Left renal pelvis (tissue), 4 donors: ENCODE results near the gene CXCL12. TPM values are rescaled to one million over a fixed set of nuclear protein-coding genes. Genes with fewer than 3 reads are reported as not detected.

ENCODE experiments used
- DNase-seq, 4 donors: peaks; one replicate each; pipeline ENCODE4 v3.0.0-alpha.2; 2013; ENCODE audit warnings: low read depth in 4 of 4, low spot score in 3 of 4
- polyA plus RNA-seq, 4 donors: library from polyadenylated mRNA; unstranded; fragments of 120-200 nt; gene quantifications; one replicate each; pipeline ENCODE4 v1.2.1, GENCODE V29; 2013; ENCODE audit not compliant: insufficient read length in 4 of 4

The CXCL12 gene
- polyA plus RNA-seq, 4 donors: 387 to 730 (median 480) TPM

DNA sequence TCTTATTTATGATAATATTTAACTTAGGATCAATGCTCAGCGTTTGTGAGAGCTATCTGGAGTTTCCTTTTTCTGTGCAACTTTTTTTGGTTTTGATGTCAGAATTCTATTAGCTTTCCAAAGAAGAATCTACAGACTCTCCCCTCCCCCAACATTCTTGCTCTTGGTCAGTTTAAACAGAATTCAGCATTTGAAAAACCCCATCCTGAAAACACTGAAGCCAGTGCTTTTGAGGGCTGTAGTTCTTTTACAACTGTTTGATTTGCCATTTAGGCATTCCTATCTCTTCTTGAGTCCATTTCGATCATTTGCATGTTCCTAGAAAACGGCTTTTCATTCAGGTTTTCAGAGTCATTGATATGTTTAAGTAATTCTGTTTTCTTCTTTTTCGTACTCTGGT is 15.6 kb upstream of the CXCL12 start:
- DNase-seq: no peak

DNA sequence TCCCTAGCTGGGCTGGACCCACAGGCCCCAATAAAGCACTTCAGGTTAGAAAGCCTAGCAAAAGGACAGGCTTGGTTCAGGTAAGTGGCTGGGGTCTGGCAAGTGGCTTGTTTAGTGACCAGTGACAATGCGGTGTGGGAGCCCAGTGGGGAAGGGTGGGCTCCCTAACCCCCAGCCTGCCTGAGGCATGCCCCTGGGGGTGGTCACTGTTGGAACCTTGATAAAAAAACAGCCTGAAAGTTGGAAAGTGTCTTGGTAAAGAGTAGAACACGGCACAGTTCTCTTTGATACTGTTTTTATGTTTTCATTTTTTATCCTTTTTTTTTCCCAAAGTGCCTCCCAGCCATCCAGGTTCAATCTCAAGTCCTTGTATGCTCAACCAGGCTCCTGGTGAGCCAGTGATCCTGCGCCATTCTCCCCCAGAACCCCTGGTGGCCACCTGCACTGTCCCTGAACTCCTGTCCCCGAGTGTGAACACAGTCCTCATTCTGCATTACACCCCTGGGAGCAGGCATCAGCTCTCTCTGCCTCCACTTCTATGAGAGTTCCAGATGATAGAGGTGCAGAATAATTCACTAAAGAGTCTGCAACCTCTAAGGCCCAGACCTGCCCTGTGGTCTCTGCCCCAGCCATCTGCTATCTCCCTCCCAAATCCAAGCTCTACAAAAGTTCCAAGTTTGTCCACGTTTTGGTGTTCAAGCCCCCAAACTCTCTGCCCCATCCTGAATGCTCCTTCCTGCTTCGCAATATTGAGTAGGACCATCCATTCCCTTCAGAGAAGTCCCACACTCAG is 15.0 kb upstream of the CXCL12 start:
- DNase-seq: no peak

DNA sequence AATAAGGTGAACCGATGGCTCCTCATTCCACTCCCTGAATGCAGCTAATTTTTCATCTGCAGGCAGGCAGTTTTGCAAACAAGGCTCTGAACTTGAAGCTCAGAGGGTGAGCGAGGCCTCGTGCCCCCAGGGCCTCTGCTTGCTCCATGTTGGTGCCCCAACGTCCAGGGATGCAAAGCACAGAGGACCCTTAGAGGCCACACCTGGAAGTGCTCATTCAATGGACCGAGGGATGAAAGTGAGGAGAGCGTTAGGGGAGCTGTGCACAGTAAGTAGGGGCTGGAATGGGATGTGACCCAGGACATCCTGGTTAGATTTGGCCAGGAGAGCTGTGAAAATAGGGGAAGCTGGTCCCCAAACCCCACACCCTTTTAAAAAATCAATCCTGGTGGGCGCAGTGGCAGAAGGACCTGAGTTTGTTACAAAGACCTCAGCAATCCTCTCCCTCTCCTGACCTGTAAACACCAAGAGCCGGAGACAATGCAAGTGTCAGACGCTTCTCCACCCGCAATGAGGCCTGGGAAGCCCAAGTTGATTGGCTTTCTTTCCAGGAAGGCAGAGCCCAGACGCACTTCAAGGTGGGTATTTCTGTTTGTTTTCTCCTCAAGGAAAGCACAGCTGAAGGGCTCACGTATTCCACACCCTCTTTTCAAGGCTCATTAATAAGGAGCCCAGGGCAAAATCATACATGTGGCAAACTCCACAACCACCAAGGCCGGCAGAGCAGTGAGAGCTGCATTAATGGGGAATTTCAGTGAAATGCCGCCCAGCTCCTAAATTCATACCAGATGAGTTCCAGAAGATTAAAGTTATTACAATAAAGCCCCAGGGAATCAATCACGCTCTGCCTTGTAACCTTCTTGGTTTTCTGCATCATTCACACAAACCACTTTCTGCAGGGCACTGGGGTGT is 14.1 kb upstream of the CXCL12 start:
- no peak for DNase-seq

DNA sequence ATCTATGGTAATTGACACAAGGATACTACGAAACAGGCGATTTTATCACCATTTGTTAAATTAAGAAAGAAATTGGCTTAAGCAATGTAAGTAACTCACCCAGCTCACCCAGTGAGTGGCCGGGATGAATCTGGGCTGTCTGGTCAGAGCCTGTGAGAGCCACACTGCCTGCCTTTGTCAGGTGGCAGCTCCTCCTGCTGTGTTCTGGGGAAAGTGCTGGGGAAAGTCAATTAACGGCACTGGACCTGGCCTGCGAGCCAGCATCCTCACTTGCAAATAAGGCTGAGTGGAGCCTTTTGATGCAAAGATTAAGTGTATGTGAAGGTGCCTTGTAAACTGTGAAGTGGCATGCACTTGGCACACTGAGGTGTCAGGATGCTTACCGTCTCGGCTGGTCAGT is 13.4 kb upstream of the CXCL12 start:
- no peak for DNase-seq

DNA sequence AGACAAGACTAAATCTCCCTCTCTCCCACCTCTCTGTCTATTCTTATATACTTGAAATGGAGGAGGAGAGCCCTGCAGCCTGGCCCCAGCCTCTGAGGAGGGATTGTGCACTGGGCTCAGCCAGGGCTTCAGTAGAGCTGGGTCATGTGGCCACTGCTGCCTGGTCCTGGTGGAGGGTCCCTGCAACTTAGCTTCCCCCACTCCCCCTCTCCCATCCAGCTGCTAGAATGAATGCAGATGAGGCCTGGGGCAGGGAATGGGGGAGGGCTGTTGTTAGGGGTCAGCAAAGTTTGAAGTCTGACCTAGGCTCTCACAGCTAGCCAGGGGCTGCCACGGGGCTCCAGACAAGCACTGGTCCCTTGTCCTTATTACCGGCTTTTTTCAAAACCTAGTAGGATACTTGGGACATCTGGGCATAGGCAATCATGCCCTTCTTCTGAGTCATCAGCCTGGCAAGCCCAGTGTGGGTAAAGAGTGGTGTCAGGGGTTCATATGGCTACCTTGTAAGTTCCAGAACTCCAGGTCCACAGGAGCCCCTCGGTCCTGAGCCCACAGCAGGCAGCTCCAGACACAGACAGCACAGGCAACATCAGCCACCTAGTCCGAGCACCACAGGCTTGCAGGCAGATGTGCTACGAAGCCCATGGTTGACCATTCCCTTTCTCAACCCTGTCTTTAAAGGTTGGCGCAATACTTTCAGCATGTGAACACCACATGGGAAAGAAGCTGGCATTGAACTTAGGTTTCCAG is 12.8 kb upstream of the CXCL12 start:
- DNase-seq: no peak

DNA sequence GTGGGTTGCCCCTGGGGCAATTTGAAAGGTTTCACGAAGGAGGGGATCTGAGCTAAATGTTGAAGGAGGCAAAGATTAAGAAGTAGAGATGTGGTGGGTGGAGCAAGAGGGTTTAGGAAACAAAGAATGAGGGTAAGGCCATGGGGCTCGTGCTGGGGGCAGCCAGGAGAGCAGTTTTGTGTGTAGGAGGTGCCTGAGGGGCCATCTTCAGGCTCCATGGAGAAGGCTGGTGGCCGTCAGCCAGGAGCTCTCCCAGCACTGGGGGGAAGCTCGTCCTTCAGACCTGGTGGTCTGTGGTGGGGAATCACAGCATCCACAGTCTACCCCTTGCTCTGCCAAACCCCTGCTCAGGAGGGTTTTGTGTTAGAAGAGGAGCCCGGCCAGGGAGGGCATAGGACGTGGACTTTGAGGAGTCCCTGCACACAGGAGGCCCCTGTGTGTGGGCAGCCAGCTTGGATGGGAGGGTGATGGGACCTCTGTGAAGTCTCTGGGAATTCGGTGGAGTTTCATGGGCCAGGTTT is 11.8 kb upstream of the CXCL12 start:
- no peak for DNase-seq

DNA sequence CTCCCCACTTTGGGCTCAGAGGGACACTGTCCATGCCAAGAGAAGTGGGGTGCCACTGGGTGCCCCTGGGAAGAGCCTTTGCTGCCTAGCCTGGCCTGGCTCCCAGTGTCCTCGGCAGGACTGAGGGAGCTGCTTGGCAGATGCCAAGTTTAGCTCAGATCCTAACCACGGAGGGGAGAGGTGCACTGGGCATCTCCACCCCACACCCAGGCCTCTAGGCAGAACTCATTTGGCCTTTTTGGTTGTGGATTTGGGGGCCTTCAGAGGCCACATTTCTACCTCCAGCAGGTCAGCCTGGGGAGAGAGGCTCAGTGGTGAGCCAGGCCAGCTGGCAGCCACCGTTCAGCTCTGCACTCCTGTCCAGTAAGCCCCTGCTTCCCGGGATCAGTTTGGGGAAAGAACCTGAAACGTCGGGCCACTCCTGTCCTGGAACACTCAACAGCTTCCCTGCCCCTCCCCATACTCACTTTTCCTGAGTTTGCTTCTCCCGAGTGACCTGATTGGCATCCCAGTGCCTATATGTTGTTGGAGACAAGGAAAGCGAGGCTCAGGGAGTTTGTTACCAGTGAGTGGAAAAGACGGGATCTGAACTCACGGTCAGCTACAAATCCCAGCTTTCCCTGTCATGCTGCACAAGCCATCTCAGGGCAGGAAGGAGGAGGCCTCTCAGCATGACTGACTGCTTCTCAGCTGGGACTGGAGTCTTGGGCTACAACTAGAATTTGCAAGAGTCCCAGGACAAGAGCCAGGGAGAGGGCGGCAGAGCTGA is 11.2 kb upstream of the CXCL12 start:
- DNase-seq: no peak

DNA sequence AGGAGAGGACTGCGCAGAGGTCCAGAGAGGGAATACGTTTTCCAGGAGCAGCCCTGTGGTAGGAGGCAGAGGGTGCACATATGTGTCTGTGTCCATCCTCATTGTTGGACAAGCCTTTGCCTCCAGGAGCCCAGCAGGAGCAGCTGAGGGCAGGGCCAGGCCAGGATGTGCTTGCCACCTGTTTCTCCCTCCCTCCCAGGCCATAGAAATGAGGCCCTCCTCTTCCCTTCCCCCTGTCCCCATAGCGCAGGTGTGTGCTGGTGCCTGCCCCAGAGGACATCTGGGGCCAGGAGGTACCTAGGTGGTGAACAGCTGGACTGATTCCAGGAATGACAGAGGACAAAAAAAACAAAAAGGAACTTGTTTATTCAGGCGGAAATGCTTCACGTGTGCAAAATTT is 10.5 kb upstream of the CXCL12 start:
- DNase-seq: no peak

DNA sequence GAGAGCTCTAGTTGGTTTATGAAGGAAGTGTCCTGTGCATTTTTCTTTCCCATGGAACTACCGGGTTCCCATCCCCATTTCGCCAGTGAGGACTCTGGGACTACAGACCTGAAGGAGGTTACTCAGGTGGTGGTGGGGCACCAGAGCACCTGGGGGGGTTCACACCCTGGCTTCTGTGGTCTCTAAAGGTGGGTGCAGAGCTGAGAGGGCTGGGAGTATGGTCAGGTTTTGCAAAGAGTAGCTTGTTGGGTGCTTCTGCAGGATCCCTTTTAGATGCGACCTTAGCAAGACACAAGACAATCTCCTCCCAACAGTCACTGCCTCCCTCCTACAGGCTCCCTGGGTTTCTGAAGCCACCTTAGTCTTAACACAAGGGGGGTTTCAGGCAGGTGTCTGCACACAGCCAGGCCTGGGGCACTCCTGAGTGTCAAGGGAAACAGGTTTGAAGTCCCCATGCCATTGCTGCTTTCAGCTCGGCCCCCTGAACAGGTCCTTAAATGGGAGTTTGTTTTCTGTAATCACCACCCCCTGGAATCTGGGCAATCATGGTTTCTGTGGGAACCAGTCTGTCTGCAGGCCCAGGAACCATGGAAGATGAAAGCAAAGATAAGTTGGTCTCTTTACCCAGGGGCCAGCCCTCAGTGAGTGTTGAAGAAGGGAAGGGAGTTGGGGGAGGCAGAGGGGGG is 9.9 kb upstream of the CXCL12 start:
- no peak for DNase-seq

DNA sequence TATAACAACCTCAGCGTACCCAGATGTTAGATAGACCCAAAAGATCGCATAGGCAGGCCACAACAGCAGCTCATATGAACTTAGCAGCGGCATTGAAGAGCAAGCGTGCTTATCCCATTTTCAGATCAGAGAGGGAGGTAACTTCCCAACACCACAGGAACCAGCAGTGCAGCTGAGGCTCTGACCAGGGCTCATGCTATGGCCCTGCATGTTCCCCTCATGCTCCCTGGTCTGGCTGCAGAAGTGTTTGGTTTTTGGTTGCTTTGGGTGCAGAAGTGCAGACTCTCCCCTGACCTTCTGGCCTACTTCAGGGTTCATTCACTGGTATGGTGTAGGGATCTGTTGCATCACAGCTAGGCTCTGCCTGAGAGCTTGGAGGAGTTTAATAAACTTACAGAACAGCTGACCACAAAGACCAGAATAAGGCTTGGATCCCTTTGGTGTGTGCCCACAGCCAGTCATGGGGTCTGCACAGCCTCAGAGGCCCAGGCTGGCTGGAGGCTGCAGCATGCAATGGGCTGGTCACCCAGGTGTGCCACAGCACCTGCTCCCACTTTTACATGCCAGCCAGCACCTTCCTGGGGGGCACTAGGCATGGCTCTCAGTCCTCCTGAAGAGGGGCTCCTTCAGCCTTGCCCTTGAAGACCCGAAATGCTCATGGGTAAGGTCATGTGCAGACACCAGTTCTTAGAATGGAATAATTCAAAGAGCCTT is 9.1 kb upstream of the CXCL12 start:
- DNase-seq: no peak

DNA sequence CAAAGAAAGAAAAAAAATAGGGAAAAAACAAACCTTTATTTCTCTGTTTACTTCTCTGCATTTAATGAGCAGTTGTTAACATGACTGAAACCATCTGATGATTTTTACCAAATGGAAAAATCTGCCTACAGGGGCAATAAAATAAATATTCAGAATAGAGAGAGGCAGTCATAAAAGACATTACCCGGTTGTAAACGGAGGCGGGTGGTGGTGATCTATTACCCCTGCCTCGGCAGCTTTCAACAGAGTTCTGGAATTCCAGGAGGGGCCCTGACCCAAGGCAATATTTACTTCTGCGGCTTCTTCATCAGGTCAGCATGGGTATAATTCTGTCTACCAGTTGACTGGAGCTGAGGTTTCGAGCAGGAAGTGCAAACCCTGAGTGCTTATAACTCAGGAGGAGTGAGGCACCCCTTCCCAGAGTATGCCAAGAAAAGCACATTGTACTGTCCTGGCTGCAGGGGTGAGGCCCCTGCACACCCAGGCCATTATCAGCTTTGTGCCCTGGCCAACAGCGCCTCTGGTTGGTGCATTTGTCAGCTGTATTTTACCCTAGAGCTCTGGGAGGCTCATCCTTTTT is 8.2 kb upstream of the CXCL12 start:
- peak in 1 of 4 donors; percentile 69 for DNase-seq

DNA sequence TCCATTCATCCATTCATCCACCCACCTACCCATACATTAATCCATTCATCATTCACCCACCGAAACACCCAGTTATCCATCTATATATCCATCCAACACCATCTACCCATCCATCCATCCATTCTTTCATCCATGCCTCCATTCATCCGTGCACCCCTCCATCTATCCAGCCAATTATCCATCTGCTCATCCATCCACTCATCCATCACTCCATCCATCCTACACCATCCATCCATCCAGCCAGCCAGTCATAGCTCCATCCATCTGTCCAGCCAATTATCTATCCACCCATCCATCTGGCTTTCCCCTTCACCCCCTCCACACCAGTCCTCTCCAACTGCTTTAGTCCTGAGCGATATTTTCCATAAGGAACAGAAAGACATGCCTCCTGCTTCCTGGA is 7.5 kb upstream of the CXCL12 start:
- DNase-seq: no peak

DNA sequence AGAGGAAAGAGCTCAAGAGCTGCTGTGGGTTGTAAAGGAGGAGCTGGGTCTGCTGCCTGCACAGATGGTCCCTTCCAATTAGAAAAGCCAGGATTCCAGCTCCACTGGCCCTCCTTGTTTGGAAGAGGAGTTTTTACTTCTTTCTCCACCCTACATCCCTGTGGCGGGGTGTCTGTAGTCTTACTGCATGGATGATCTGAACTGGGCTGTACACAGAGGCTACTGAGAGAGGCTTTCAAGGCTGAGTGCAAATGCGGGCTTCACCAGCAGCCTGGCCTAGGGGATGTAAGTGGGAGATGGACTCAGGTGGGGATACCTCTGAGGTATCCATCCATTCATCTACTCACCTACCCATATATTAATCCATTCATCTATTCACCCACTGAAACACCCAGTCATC is 7.1 kb upstream of the CXCL12 start:
- no peak for DNase-seq

DNA sequence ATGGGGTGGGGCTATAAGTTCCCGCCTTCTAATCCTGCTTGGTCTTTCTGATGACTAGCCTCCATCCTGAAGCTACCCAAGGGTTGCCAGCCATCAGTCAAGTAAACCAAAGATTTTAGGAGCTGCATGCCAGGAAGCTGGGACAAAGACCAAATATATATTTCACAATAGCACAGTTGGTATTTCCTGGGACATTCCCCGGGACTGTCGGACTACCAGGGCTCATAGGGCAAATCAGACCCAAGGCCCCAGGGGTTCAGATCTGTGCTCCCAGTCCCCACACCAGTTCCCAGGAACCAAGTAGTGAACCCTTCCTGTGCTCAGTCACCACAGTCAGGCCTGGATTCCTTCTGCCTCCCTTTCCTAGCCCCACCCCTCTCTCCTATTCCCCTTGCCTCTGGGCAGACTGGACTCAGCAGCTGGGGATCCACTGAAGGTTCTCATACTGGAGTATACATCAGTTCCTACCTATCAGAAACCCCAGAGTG is 5.7 kb upstream of the CXCL12 start:
- no peak for DNase-seq

DNA sequence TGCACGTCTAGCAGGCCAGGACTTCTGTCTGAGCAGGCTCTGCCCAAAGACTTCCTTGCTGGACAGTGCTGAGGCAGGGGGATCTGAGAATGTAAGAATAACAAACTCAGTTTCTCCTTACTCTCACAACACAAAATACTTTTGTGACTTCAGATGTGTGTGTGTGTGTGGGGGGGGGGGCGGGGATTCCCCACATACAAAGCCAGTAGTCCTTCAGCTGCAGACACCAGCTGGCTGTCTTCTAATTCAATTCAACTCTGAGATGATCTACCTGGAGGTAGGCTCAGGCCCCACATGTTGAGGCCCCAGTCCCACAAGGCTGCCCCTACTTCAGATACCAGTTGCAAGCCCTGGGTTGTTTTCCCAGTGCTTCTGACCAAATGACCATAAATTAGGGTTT is 4.7 kb upstream of the CXCL12 start:
- DNase-seq: no peak

DNA sequence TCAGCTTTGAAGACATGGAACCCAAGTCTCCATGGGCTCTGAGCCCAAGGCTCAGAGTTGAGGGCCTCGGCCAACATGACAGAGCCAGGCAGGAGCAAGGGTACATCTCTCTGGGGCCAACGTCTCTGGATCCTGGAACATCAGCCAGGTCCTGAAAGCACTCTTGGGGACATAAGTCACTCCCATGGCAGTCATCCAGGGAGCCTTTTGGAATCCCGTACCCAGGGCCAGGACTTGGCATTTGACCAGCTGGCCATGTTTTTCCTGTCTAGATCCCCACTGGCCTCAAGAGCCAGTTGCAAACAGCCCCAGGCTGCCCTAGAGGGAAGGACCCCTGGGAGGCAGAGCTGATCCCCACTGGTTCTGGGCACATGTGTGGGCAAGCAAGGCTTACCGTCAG is 4.3 kb upstream of the CXCL12 start:
- no peak for DNase-seq

DNA sequence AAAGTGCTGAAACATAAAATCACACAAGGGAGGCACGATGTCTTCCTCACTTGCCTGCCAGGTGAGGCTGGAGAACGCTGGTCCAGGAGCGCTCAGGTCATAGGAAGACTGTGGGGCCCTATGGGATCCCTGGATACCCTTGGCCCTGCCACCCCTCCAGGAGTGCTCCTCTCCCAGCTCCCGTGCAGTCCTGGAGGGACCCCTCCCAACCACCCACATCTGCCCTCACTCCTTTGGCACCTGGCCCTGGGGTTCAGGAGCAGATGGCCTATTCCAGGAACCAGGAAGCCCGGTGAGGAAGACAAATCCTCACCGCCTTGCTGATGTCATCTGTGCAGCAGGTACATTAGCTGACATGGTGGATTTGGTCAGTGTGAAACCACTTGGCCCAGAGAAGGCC is 3.7 kb upstream of the CXCL12 start:
- no peak for DNase-seq

DNA sequence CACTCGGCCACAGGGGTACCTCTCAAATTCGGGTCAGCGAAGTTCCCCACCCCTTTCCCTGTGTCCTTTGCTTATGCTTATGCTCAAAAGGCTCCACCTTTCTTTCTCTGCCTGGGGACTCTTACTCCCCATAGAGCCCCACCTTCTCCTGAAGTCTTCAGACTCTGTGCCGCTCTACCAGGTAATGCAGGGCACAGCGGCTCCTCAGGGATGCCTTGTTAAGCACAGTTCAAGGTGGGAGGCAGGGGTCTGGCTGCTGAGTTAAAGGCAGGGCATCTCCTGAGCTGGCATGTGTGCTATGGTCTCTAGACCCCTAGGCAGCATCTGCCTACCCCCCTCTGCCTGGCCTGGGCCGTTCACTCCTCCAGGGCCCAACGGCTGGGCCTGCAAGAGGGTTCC is 3.0 kb upstream of the CXCL12 start:
- no peak for DNase-seq
